HepG2 (cell line): ENCODE measurements around the gene ITGA6. TPM values are rescaled to one million over a fixed set of nuclear protein-coding genes. Genes with fewer than 3 reads are reported as not detected.

ENCODE experiments used
- ATAD3A ChIP-seq: sonication (generic); formaldehyde crosslinking; IDR thresholded peaks from 2 replicates; pipeline ENCODE4 v1.4.0; 2020; ENCODE audit warnings: missing genetic modification reagents
- ATRX ChIP-seq: sonication (generic); formaldehyde crosslinking; IDR thresholded peaks from 2 replicates; pipeline ENCODE4 v1.4.0; 2020; ENCODE audit warnings: missing genetic modification reagents, borderline replicate concordance
- DNMT1 ChIP-seq: sonication (generic); formaldehyde crosslinking; IDR thresholded peaks from 2 replicates; pipeline ENCODE4 v1.5.1; 2020; ENCODE audit warnings: mild to moderate bottlenecking, missing genetic modification reagents
- KLF9 ChIP-seq: IDR thresholded peaks from 2 replicates; pipeline ENCODE4 v1.6.1; 2016; ENCODE audit warnings: low read depth
- MAFF ChIP-seq: IDR thresholded peaks from 2 replicates; pipeline ENCODE4 v1.6.1; 2011; ENCODE audit warnings: low read depth, low read length, improper control_type of control experiment
- MED1 ChIP-seq: sonication (generic); formaldehyde crosslinking; IDR thresholded peaks from 2 replicates; pipeline ENCODE4 v1.4.0; 2020; ENCODE audit warnings: missing genetic modification reagents
- NR1H2 ChIP-seq: sonication (generic); formaldehyde crosslinking; IDR thresholded peaks from 2 replicates; pipeline ENCODE4 v1.8.1; 2022; ENCODE audit warnings: low read depth, missing genetic modification reagents, borderline replicate concordance
- PHF20 ChIP-seq: sonication (generic); formaldehyde crosslinking; IDR thresholded peaks from 2 replicates; pipeline ENCODE4 v1.5.0; 2020; ENCODE audit warnings: mild to moderate bottlenecking, missing genetic modification reagents
- RBM39 ChIP-seq: fragments of 200-400 bp; formaldehyde crosslinking; IDR thresholded peaks from one replicate; pipeline ENCODE4 v1.6.1; 2018; ENCODE audit warnings: antibody characterized with exemption, mild to moderate bottlenecking, low read depth, low read length; ENCODE audit not compliant: poor library complexity, severe bottlenecking
- SMAD9 ChIP-seq: sonication (generic); formaldehyde crosslinking; IDR thresholded peaks from 2 replicates; pipeline ENCODE4 v1.5.1; 2020; ENCODE audit warnings: mild to moderate bottlenecking, missing genetic modification reagents
- SSRP1 ChIP-seq: IDR thresholded peaks from 2 replicates; pipeline ENCODE4 v1.6.1; 2016; ENCODE audit warnings: control low read depth
- ZNF333 ChIP-seq: sonication (generic); formaldehyde crosslinking; IDR thresholded peaks from 2 replicates; pipeline ENCODE4 v1.4.0; 2020; ENCODE audit warnings: mild to moderate bottlenecking, missing genetic modification reagents, borderline replicate concordance
- ZNF446 ChIP-seq: sonication (generic); formaldehyde crosslinking; IDR thresholded peaks from 2 replicates; pipeline ENCODE4 v1.5.0; 2020; ENCODE audit warnings: mild to moderate bottlenecking, missing genetic modification reagents
- ZNF562 ChIP-seq: sonication (generic); formaldehyde crosslinking; IDR thresholded peaks from 2 replicates; pipeline ENCODE4 v1.8.0; 2022; ENCODE audit warnings: missing genetic modification reagents, borderline replicate concordance
- ZNF674 ChIP-seq: sonication (generic); formaldehyde crosslinking; IDR thresholded peaks from 2 replicates; pipeline ENCODE4 v1.5.0; 2020; ENCODE audit warnings: low read depth, mild to moderate bottlenecking, missing genetic modification reagents
- ZNF75D ChIP-seq: sonication (generic); formaldehyde crosslinking; IDR thresholded peaks from 2 replicates; pipeline ENCODE4 v1.8.1; 2023; ENCODE audit warnings: missing genetic modification reagents, mild to moderate bottlenecking, borderline replicate concordance
- ZNF768 ChIP-seq: sonication (generic); formaldehyde crosslinking; IDR thresholded peaks from 2 replicates; pipeline ENCODE4 v1.4.0; 2020; ENCODE audit warnings: missing genetic modification reagents
- polyA plus RNA-seq, 8 experiments: library from polyadenylated mRNA; depleted of rRNA in 3 of 8; stranded (reverse) in 7 of 8; unstranded in 1 of 8; fragments of >200 nt; fragmentation: Illumina TruSeq in 4 of 8; extraction: Trizol in 4 of 8; gene quantifications; 2 replicates each; pipeline versions ENCODE4 v1.2.1 to v1.2.3, GENCODE V29; 2011 to 2016; ENCODE audit warnings: low read depth in 4 of 8, missing spikeins in 1 of 8, mixed read lengths in 1 of 8; ENCODE audit not compliant: insufficient read depth in 1 of 8
- total RNA-seq, 5 experiments: library from RNA; depleted of rRNA; stranded (reverse); fragments of >200 nt; fragmentation: Illumina TruSeq; extraction: Trizol; gene quantifications; 2 replicates each; pipeline ENCODE4 v1.2.3, GENCODE V29; 2016; ENCODE audit warnings: low read depth in 1 of 5
- TF ChIP-seq, protein P1 (sequence below): sonication (generic); formaldehyde crosslinking; IDR thresholded peaks from 2 replicates; pipeline ENCODE4 v1.4.0; 2020; ENCODE audit warnings: mild to moderate bottlenecking, missing genetic modification reagents
- TF ChIP-seq, protein P2 (sequence below): sonication (generic); formaldehyde crosslinking; IDR thresholded peaks from 2 replicates; pipeline ENCODE4 v1.4.0; 2020; ENCODE audit warnings: missing genetic modification reagents
- TF ChIP-seq, protein P3 (sequence below): sonication (generic); formaldehyde crosslinking; IDR thresholded peaks from 2 replicates; pipeline ENCODE4 v1.4.0; 2020; ENCODE audit warnings: missing genetic modification reagents, borderline replicate concordance
- TF ChIP-seq, protein P4 (sequence below): sonication (generic); formaldehyde crosslinking; IDR thresholded peaks from 2 replicates; pipeline ENCODE4 v1.8.1; 2023; ENCODE audit warnings: mild to moderate bottlenecking, missing genetic modification reagents
- TF ChIP-seq, protein P5 (sequence below): sonication (generic); formaldehyde crosslinking; IDR thresholded peaks from 2 replicates; pipeline ENCODE4 v1.8.0; 2022; ENCODE audit warnings: missing genetic modification reagents, mild to moderate bottlenecking, inconsistent platforms, borderline replicate concordance

The ITGA6 gene
- total and polyA plus RNA-seq, 2 of the 13 experiments (the other 11 are each of a cell fraction or from before 2014, with no cell fraction given) = 24.0 to 92.5 TPM

DNA sequence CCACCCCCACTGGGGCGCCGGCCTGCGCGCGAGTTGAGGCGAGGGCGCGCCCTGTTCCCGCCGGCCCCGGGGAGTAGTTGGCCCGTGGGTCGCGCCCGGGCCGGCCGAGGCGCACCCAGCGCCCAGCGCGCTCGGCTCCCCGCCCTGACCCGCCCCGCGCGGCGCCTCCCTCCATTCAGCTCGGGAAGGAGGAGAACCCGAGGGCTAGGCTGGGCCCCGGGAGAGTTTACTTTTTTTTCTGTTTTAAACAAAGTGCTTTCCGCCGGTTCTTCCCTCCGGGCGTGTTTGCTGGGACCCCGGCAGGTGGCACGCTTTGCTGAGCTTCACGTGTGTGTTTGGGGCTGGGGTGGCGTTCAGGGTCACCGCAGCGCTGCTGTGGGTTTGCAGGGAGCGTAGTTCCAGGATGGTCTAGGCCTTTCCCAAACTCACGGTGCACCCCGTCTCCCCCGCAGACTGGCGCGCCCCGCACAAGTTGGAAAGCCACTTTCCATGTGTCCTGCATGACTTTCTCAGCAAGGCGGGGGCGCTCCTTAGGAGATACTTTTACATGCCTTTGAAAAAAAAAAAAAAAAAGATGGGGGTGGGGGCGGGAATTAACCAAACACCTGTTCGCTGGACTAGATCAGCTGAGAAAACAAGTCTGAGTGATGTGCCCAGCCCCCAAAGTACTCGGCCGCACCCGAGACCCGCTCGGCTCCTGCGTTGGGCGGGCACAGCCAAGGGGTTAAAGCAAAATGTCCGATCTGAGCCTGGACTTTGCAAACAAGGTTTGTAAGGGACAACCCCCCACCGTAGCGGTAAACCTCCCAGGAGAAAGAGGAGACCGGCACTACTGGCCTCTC lies 825 bp downstream of the ITGA6 start (continued):
- TF ChIP-seq, protein P1, sequence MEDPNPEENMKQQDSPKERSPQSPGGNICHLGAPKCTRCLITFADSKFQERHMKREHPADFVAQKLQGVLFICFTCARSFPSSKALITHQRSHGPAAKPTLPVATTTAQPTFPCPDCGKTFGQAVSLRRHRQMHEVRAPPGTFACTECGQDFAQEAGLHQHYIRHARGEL (CRISPR knock-in tag) = no peak
- TF ChIP-seq ZNF446 (CRISPR knock-in tag) (no peak), ATAD3A (no peak), KLF9 (CRISPR knock-in tag) (no peak), MAFF (no peak), ZNF333 (CRISPR knock-in tag) (no peak), ATRX (CRISPR knock-in tag) (no peak), ZNF674 (no peak), ZNF768 (CRISPR knock-in tag) (peak; percentile 22; the same call in 1 of the 2 replicates), SSRP1 (CRISPR knock-in tag) (no peak), PHF20 (CRISPR knock-in tag) (peak; percentile 41; the same call in 1 of the 2 replicates), DNMT1 (CRISPR knock-in tag) (no peak), SMAD9 (no peak), ZNF75D (CRISPR knock-in tag) (no peak; the same call in 1 of the 2 replicates), NR1H2 (CRISPR knock-in tag) (no peak), MED1 (no peak), ZNF562 (CRISPR knock-in tag) (no peak), RBM39 (peak; percentile 60)
- TF ChIP-seq, protein P2, sequence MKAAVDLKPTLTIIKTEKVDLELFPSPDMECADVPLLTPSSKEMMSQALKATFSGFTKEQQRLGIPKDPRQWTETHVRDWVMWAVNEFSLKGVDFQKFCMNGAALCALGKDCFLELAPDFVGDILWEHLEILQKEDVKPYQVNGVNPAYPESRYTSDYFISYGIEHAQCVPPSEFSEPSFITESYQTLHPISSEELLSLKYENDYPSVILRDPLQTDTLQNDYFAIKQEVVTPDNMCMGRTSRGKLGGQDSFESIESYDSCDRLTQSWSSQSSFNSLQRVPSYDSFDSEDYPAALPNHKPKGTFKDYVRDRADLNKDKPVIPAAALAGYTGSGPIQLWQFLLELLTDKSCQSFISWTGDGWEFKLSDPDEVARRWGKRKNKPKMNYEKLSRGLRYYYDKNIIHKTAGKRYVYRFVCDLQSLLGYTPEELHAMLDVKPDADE (CRISPR knock-in tag) = peak; percentile 14; the same call in 1 of the 2 replicates
- TF ChIP-seq, protein P3, sequence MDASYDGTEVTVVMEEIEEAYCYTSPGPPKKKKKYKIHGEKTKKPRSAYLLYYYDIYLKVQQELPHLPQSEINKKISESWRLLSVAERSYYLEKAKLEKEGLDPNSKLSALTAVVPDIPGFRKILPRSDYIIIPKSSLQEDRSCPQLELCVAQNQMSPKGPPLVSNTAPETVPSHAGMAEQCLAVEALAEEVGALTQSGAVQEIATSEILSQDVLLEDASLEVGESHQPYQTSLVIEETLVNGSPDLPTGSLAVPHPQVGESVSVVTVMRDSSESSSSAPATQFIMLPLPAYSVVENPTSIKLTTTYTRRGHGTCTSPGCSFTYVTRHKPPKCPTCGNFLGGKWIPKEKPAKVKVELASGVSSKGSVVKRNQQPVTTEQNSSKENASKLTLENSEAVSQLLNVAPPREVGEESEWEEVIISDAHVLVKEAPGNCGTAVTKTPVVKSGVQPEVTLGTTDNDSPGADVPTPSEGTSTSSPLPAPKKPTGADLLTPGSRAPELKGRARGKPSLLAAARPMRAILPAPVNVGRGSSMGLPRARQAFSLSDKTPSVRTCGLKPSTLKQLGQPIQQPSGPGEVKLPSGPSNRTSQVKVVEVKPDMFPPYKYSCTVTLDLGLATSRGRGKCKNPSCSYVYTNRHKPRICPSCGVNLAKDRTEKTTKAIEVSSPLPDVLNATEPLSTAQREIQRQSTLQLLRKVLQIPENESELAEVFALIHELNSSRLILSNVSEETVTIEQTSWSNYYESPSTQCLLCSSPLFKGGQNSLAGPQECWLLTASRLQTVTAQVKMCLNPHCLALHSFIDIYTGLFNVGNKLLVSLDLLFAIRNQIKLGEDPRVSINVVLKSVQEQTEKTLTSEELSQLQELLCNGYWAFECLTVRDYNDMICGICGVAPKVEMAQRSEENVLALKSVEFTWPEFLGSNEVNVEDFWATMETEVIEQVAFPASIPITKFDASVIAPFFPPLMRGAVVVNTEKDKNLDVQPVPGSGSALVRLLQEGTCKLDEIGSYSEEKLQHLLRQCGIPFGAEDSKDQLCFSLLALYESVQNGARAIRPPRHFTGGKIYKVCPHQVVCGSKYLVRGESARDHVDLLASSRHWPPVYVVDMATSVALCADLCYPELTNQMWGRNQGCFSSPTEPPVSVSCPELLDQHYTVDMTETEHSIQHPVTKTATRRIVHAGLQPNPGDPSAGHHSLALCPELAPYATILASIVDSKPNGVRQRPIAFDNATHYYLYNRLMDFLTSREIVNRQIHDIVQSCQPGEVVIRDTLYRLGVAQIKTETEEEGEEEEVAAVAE = no peak
- TF ChIP-seq, protein P4, sequence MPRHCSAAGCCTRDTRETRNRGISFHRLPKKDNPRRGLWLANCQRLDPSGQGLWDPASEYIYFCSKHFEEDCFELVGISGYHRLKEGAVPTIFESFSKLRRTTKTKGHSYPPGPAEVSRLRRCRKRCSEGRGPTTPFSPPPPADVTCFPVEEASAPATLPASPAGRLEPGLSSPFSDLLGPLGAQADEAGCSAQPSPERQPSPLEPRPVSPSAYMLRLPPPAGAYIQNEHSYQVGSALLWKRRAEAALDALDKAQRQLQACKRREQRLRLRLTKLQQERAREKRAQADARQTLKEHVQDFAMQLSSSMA = no peak
- TF ChIP-seq, protein P5, sequence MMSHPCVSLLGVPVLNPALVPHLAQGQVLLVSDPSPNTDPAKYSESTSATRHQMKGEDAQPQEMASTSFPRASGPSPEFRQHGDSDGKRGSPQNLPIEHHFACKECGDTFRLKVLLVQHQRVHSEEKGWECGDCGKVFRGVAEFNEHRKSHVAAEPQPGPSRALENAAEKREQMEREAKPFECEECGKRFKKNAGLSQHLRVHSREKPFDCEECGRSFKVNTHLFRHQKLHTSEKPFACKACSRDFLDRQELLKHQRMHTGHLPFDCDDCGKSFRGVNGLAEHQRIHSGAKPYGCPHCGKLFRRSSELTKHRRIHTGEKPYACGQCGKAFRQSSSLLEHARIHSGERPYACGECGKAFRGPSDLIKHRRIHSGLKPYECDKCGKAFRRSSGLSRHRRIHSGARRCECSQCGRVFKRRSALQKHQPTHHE = 0 out of 2 replicates have a peak, but pooled peaks have one; percentile 71
